ENCODE data around the gene ZNF689. TPM values are rescaled to one million over a fixed set of nuclear protein-coding genes. Genes with fewer than 3 reads are reported as not detected.

Gene ZNF689
- total and polyA plus RNA-seq, 2 of the 13 experiments (the other 11 are each of a cell fraction or from before 2014, with no cell fraction given): 9.7 to 19.5 TPM

DNA sequence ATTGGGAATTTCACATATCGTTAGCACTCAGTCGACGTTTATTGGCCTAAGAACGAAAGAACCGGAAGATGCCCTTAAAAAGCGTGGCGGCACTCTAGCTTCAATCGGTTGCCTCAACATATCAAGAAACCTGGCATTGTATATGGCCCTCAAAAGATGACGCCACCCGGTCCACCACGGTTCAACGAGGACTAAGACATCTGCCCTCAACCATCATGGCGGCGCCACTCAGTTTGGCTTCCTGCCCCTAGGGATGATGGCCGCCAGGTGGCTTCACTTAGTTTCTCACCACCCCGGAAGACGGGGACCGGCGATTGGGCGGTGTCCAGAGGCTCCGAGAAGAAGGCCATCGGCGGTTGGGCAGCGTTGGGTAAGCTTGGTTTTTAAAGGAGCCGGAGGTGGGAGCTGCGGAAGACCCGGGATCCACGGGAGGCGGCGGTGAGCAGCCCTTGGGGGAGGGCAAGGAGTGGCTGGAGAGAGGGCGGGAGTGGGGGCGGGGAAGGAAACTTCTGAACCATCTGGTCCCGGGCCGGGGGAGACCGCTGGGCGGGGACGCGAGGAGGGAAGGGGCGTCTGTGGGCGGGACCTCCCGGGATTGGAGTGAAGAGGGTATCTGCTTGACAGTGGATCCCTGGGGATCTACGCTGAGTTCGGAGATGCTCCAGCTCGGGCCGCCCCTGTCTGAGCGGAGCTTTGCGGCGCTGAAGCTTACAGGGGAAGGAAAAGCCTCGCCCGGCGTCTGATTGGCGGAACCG lies 40.4 kb upstream of the ZNF689 start, which contains the start of gene PRR14 (continued):
- TF ChIP-seq, protein P1, sequence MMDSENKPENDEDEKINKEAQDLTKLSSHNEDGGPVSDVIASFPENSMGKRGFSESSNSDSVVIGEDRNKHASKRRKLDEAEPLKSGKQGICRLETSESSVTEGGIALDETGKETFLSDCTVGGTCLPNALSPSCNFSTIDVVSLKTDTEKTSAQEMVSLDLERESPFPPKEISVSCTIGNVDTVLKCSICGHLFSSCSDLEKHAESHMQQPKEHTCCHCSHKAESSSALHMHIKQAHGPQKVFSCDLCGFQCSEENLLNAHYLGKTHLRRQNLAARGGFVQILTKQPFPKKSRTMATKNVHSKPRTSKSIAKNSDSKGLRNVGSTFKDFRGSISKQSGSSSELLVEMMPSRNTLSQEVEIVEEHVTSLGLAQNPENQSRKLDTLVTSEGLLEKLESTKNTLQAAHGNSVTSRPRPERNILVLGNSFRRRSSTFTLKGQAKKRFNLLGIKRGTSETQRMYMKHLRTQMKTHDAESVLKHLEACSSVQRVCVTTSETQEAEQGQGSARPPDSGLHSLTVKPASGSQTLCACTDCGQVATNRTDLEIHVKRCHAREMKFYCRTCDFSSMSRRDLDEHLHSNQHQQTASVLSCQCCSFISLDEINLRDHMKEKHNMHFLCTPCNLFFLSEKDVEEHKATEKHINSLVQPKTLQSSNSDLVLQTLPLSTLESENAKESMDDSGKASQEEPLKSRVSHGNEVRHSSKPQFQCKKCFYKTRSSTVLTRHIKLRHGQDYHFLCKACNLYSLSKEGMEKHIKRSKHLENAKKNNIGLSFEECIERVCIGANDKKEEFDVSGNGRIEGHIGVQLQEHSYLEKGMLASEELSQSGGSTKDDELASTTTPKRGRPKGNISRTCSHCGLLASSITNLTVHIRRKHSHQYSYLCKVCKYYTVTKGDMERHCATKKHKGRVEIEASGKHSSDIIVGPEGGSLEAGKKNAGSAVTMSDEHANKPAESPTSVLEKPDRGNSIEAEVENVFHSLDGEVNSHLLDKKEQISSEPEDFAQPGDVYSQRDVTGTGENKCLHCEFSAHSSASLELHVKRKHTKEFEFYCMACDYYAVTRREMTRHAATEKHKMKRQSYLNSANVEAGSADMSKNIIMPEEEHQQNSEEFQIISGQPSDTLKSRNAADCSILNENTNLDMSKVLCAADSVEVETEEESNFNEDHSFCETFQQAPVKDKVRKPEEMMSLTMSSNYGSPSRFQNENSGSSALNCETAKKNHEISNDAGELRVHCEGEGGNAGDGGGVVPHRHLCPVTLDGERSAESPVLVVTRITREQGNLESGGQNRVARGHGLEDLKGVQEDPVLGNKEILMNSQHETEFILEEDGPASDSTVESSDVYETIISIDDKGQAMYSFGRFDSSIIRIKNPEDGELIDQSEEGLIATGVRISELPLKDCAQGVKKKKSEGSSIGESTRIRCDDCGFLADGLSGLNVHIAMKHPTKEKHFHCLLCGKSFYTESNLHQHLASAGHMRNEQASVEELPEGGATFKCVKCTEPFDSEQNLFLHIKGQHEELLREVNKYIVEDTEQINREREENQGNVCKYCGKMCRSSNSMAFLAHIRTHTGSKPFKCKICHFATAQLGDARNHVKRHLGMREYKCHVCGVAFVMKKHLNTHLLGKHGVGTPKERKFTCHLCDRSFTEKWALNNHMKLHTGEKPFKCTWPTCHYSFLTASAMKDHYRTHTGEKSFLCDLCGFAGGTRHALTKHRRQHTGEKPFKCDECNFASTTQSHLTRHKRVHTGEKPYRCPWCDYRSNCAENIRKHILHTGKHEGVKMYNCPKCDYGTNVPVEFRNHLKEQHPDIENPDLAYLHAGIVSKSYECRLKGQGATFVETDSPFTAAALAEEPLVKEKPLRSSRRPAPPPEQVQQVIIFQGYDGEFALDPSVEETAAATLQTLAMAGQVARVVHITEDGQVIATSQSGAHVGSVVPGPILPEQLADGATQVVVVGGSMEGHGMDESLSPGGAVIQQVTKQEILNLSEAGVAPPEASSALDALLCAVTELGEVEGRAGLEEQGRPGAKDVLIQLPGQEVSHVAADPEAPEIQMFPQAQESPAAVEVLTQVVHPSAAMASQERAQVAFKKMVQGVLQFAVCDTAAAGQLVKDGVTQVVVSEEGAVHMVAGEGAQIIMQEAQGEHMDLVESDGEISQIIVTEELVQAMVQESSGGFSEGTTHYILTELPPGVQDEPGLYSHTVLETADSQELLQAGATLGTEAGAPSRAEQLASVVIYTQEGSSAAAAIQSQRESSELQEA (CRISPR knock-in tag; IDR thresholded peaks at IDR 0.05; ENCODE audit: not compliant biosample characterization): peak; percentile 2
- TF ChIP-seq, protein P2, sequence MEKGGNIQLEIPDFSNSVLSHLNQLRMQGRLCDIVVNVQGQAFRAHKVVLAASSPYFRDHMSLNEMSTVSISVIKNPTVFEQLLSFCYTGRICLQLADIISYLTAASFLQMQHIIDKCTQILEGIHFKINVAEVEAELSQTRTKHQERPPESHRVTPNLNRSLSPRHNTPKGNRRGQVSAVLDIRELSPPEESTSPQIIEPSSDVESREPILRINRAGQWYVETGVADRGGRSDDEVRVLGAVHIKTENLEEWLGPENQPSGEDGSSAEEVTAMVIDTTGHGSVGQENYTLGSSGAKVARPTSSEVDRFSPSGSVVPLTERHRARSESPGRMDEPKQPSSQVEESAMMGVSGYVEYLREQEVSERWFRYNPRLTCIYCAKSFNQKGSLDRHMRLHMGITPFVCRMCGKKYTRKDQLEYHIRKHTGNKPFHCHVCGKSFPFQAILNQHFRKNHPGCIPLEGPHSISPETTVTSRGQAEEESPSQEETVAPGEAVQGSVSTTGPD (CRISPR knock-in tag; IDR thresholded peaks at IDR 0.05): no peak
- TF ChIP-seq NR2F6 (IDR thresholded peaks at IDR 0.05) (peak; percentile 42; the same call in 1 of the 2 replicates), NR2F6 (CRISPR knock-in tag; IDR thresholded peaks at IDR 0.05) (no peak; the same call in 1 of the 2 replicates), ZNF775 (CRISPR knock-in tag; IDR thresholded peaks at IDR 0.05; ENCODE audit: borderline replicate concordance) (0 out of 2 replicates have a peak, but pooled peaks have one; percentile 92), POLR2AphosphoS5 (IDR thresholded peaks at IDR 0.05; ENCODE audit: low read depth, low read length) (peak; percentile 48), ZNF772 (CRISPR knock-in tag; IDR thresholded peaks at IDR 0.05) (no peak), SP5 (CRISPR knock-in tag; IDR thresholded peaks at IDR 0.05; ENCODE audit: borderline replicate concordance, low read depth) (peak; percentile 61; the same call in 1 of the 2 replicates), SRSF1 (optimal IDR thresholded peaks at IDR 0.05; ENCODE audit: low read depth, low read length) (peak; percentile 77), ZMYM3 (CRISPR knock-in tag; IDR thresholded peaks at IDR 0.05) (peak; percentile 39; the same call in 1 of the 2 replicates), ZNF20 (CRISPR knock-in tag; IDR thresholded peaks at IDR 0.05) (no peak), AGO1 (IDR thresholded peaks at IDR 0.05; ENCODE audit: low read depth, low read length, poor library complexity, severe bottlenecking) (peak; percentile 63), MED13 (CRISPR knock-in tag; IDR thresholded peaks at IDR 0.05) (peak; percentile 64; the same call in 1 of the 2 replicates), ZMAT3 (CRISPR knock-in tag; conservative IDR thresholded peaks at IDR 0.05) (peak; percentile 86; the same call in 1 of the 2 replicates), NFKB2 (CRISPR knock-in tag; IDR thresholded peaks at IDR 0.05; ENCODE audit: borderline replicate concordance) (peak; percentile 55; the same call in 1 of the 2 replicates)
- TF ChIP-seq, protein P3, sequence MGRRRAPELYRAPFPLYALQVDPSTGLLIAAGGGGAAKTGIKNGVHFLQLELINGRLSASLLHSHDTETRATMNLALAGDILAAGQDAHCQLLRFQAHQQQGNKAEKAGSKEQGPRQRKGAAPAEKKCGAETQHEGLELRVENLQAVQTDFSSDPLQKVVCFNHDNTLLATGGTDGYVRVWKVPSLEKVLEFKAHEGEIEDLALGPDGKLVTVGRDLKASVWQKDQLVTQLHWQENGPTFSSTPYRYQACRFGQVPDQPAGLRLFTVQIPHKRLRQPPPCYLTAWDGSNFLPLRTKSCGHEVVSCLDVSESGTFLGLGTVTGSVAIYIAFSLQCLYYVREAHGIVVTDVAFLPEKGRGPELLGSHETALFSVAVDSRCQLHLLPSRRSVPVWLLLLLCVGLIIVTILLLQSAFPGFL (CRISPR knock-in tag; IDR thresholded peaks at IDR 0.05): no peak
- TF ChIP-seq, protein P4, sequence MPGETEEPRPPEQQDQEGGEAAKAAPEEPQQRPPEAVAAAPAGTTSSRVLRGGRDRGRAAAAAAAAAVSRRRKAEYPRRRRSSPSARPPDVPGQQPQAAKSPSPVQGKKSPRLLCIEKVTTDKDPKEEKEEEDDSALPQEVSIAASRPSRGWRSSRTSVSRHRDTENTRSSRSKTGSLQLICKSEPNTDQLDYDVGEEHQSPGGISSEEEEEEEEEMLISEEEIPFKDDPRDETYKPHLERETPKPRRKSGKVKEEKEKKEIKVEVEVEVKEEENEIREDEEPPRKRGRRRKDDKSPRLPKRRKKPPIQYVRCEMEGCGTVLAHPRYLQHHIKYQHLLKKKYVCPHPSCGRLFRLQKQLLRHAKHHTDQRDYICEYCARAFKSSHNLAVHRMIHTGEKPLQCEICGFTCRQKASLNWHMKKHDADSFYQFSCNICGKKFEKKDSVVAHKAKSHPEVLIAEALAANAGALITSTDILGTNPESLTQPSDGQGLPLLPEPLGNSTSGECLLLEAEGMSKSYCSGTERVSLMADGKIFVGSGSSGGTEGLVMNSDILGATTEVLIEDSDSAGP (CRISPR knock-in tag; IDR thresholded peaks at IDR 0.05; ENCODE audit: borderline replicate concordance): peak; percentile 99

Data from HepG2 (cell line).